Nephron progenitor cell (in vitro differentiated cells): ENCODE measurements around the gene C1orf216.
A peak's percentile ranks its signal among the peaks of the same experiment; 100 is the strongest.
"Not testable (repeated sequence)": the region's sequence is repeated elsewhere in the genome, so short reads cannot be mapped to it uniquely, and the experiment has no call there.

Experiments
- DNase-seq: peaks from one replicate; pipeline ENCODE4 v3.0.0; 2021
- H3K27ac Mint-ChIP-seq: 2 replicates; pipeline ENCODE4 v1.8.0; 2021; ENCODE audit warnings: mild to moderate bottlenecking, moderate library complexity, mixed read lengths
- H3K27me3 Mint-ChIP-seq: 2 replicates; pipeline ENCODE4 v1.8.0; 2021; ENCODE audit warnings: mild to moderate bottlenecking, low read depth, mixed read lengths; ENCODE audit not compliant: poor library complexity
- H3K36me3 Mint-ChIP-seq: 2 replicates; pipeline ENCODE4 v1.8.0; 2021; ENCODE audit warnings: low read depth, mixed read lengths
- H3K4me1 Mint-ChIP-seq: 2 replicates; pipeline ENCODE4 v1.8.0; 2021; ENCODE audit warnings: mixed read lengths
- H3K4me3 Mint-ChIP-seq: 2 replicates; pipeline ENCODE4 v1.8.0; 2021; ENCODE audit warnings: mild to moderate bottlenecking, moderate library complexity, mixed read lengths
- H3K9me3 Mint-ChIP-seq: 2 replicates; pipeline ENCODE4 v1.8.0; 2021; ENCODE audit warnings: mild to moderate bottlenecking, moderate library complexity, mixed read lengths
- TF ChIP-seq, protein P1 (sequence below): fragments of 200-600 bp; sonication (generic); IDR thresholded peaks from 2 replicates; pipeline ENCODE4 v1.5.0; 2021; ENCODE audit warnings: antibody characterized with exemption

The C1orf216 gene

DNA sequence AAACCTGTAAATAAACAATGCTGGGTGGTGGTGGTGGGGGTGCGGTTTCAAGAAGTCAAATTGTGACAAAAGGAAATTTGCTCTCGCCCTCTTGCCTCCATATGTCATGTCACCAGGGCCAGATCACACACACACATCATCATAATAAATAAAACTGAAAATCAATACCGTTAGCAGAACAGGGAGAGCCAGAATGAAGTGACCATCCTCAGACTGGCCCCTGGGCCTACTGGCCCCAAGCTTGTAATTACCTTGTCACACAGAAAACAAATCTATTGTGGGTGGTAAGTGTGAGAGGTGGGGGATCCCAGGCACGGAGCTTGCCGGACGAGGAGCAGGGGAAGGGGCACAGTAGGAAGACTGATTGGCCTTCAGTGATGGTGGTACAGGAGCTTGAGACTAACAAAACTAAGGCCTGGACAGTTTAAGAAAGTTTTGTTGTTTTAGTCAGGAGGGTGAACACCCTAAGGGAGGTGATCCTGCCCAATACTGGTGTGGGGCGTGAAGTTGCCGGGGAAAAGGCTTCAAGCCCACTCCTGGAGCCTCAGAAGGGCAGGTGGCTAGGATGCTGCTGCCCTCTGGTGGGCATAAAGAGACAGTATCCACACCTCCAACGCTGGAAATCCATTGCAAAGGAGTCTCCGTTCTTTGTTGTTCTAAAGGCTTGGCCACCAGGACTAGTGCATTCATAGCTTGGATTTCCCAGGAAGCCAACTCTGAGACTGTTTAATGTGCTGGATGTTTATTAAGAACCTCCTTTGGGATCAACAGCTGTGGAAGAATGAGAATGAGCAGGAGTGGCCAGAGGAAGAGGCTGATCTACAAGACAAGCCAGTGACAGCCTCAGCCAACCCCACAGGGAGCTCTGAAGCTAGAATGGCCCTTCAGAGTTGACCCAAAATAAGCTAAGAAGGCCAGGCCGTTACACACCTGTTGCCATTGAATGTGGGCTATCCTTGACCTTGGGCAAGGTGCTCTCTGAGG is 8.1 kb upstream of the C1orf216 start:
- TF ChIP-seq, protein P1, sequence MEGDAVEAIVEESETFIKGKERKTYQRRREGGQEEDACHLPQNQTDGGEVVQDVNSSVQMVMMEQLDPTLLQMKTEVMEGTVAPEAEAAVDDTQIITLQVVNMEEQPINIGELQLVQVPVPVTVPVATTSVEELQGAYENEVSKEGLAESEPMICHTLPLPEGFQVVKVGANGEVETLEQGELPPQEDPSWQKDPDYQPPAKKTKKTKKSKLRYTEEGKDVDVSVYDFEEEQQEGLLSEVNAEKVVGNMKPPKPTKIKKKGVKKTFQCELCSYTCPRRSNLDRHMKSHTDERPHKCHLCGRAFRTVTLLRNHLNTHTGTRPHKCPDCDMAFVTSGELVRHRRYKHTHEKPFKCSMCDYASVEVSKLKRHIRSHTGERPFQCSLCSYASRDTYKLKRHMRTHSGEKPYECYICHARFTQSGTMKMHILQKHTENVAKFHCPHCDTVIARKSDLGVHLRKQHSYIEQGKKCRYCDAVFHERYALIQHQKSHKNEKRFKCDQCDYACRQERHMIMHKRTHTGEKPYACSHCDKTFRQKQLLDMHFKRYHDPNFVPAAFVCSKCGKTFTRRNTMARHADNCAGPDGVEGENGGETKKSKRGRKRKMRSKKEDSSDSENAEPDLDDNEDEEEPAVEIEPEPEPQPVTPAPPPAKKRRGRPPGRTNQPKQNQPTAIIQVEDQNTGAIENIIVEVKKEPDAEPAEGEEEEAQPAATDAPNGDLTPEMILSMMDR: peak; percentile 92
- H3K9me3 Mint-ChIP-seq: no peaks in the 10 kb centered on the region
- H3K4me3 Mint-ChIP-seq: no peak overlapping the region

DNA sequence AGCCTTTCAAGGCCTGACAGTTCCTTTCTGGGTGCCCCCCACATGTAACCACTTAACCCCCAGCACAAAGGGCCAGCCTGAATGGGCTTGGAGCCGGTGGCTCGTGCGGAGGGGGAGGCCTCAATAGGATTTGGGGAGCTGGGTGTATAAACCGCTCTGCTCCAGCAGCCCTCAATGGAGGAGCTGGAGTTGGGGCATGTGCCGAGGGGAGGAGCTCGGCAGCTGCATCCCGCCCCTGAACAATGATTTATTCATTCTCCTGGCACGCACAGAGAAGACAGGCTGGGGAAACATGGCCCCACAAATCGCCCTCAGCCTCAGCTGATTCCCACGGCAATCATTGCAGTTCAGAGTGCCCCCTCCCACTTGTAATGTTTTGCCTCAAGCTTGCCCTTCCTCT is 6.9 kb upstream of the C1orf216 start:
- Mint-ChIP-seq H3K27me3 (peaks cover 5% of the 10 kb centered on the region), H3K27ac (no peak overlapping the region), H3K4me1 (peaks cover 24% of the 10 kb centered on the region), H3K4me3 (peak overlapping the region; percentile 49), H3K9me3 (no peaks in the 10 kb centered on the region), H3K36me3 (peaks cover 3% of the 10 kb centered on the region)
- DNase-seq: peak; percentile 47
- TF ChIP-seq, protein P1: no peak

More for the DNA sequence above, 8.1 kb upstream of the C1orf216 start:
- Mint-ChIP-seq H3K27ac (no peak overlapping the region), H3K4me1 (peaks cover 24% of the 10 kb centered on the region), H3K36me3 (no peaks in the 10 kb centered on the region), H3K27me3 (no peaks in the 10 kb centered on the region)
- peak; percentile 62 for DNase-seq

DNA sequence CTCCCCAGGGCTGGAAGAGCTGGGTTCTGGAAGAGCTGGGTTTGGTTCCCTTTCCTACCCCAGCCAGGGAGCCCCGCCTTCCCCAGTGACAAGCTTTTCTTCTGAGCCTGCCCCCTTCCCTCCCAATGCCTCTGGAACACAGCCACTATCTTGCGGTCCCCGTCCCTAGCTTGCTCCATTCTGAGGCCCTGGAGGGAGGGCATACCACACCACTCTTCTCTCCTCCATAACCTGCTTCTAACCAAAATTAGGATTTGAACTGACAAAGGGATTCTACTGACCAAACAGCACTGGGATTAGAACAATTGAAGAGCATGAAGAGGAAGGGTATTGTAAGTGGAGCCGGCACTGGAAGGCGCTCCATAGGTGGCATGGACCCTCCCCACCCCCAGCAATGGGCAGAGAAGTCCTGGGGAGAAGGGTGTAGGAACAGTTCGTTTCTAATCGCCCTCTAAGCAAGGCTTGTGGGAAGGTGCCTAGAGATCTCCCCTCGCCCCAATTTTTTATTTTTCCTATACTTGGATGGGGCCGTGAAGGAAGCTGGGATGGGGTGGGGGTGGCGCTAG is 690 bp downstream of the C1orf216 start:
- Mint-ChIP-seq H3K36me3 (peaks cover 4% of the 10 kb centered on the region), H3K27ac (no peak overlapping the region), H3K27me3 (peaks cover 30% of the 10 kb centered on the region), H3K4me3 (peak overlapping the region; percentile 81), H3K4me1 (peaks cover 11% of the 10 kb centered on the region), H3K9me3 (no peaks in the 10 kb centered on the region)
- TF ChIP-seq, protein P1: no peak
- peak; percentile 15 for DNase-seq

DNA sequence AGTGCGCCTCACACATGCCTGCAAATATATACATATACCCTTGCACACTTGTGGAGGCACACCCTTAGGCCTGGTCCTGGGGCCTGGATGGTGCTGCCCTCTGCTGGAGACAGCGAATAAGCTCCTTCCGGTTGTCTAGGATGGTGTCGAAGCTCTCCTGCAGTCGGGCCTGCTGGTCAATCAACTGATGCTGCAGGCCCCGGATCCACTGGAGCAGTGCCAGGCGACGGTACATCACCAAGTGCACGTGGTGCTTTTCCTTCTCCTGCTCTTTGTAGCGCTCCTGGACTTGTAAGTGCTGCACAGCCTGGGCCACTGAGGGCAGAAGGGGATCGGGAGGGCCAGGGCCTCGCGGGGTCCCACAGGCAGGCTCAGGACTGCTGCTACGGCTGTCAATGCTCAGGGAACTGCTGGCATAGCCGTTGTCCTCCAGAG is 3.1 kb downstream of the C1orf216 start:
- Mint-ChIP-seq H3K27me3 (peaks cover 31% of the 10 kb centered on the region), H3K9me3 (no peaks in the 10 kb centered on the region), H3K36me3 (peaks cover 1% of the 10 kb centered on the region), H3K4me3 (no peak overlapping the region), H3K27ac (no peak overlapping the region), H3K4me1 (peaks cover 11% of the 10 kb centered on the region)
- TF ChIP-seq, protein P1: peak; percentile 89
- peak; percentile 80 for DNase-seq

DNA sequence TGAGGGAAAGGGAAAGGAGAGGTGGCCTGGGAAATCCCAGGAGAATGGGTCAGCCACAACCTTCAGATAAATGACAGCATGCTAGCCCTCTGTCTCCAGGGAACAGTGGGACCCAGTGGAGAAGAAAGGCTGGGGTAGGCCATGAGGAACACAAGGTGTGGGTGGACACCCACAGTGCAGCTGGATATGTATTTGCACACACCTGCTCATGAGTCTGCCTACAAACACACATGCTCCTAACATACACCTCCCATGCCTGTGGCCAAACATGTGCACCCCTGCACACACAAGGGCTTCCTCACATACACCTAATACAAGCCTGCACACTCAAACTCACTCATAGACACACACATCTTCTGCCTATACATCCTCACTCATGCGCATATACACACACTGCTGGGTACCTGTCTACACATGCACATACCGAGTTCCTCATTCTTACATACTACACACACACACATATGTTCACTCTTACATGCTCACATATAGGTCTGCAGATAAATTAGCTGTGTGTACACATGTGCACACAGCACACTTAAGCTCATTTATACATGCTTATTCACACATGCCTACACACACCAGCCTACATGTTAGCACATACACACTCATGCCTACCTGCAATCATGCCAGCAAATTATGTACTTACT is 3.6 kb downstream of the C1orf216 start:
- Mint-ChIP-seq H3K9me3 (no peaks in the 10 kb centered on the region), H3K4me1 (peaks cover 11% of the 10 kb centered on the region), H3K36me3 (no peaks in the 10 kb centered on the region), H3K4me3 (no peak overlapping the region), H3K27ac (no peak overlapping the region), H3K27me3 (peaks cover 30% of the 10 kb centered on the region)
- TF ChIP-seq, protein P1: no peak
- no peak for DNase-seq

DNA sequence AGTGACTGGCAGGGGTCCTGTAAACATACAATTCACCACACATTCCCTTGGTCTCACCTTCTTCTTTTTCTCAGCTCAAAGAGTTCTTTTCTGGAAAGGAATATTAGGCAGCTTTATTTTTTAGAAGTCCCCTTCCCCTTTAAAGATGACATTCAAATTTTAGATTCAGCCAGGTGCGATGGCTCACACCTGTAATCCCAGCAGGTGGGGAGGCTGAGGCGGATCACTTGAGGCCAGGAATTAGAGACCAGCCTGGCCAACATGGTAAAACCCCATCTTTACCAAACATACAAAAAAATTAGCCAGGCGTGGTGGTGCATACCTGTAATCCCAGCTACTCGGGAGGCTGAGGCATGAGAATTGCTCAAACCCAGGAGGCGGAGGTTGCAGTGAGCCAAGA is 7.6 kb downstream of the C1orf216 start:
- peaks cover 36% of the 10 kb centered on the region for H3K27me3 Mint-ChIP-seq
- H3K9me3 Mint-ChIP-seq, DNase-seq, H3K36me3 Mint-ChIP-seq, H3K27ac Mint-ChIP-seq, H3K4me3 Mint-ChIP-seq: not testable (repeated sequence)
- H3K4me1 Mint-ChIP-seq: peaks cover 17% of the 10 kb centered on the region
